Measurements from ENCODE around the gene SLC49A4. TPM values are rescaled to one million over a fixed set of nuclear protein-coding genes. Genes with fewer than 3 reads are reported as not detected.

Gene SLC49A4
- total and polyA plus RNA-seq, 2 of the 13 experiments (the other 11 are each of a cell fraction or from before 2014, with no cell fraction given), result 6.5 to 16.3 TPM

GRCh38 chr3:122912772-122913538 is 118.1 kb downstream of the SLC49A4 start:
- in situ Hi-C loops (cut with HindIII; ENCODE audit: extremely low pct_ligation_motif_present, low pct_unique_long_range_greater_than_20kb) (no loop called here), intact Hi-C loops (cut with micrococcal nuclease; ENCODE audit: unreplicated experiment) (no loop called here)
- ChIA-PET POLR2A (no interaction called here), CTCF (ENCODE audit: low intra/inter-chr PET ratio, low total read pairs) (no interaction called here)
- Histone ChIP-seq H4K20me1 (ENCODE audit: insufficient read depth, low read length) (no peaks in the 10 kb centered on the region), H3K27ac (ENCODE audit: extremely low read length, insufficient read depth, low read length) (no peak overlapping the region), H3K36me3 (replicated peaks in 1 of 2; ENCODE audit: control insufficient read depth in 1 of 2, insufficient read depth in 2 of 2, low read length in 2 of 2) (no peaks in the 10 kb centered on the region), H3K4me3 (replicated peaks in 1 of 3; ENCODE audit: insufficient read depth in 1 of 3, low read depth in 2 of 3, low read length in 3 of 3) (no peak overlapping the region), H2AFZ (ENCODE audit: low read length) (no peak overlapping the region), H3K27me3 (ENCODE audit: control insufficient read depth in 1 of 2, insufficient read depth in 2 of 2, low read length in 2 of 2) (peaks cover 7 to 19% of the 10 kb centered on the region in 2 experiments; a peak in 4 of 5 replicates), H3K4me2 (ENCODE audit: low read depth, low read length) (no peak overlapping the region), H3K4me1 (ENCODE audit: insufficient read depth, low read length) (no peaks in the 10 kb centered on the region), H3K9ac (ENCODE audit: insufficient read depth, low read depth, low read length) (no peak overlapping the region), H3K9me3 (ENCODE audit: low read length) (no peaks in the 10 kb centered on the region), H3K79me2 (ENCODE audit: insufficient read depth, low read length) (no peaks in the 10 kb centered on the region)
- no TSS peak for BruUV-seq (replicated peaks)
- DNase-seq (ENCODE audit: low spot score), result no peak
- 77% methylated on average over 22 of the region's 76 CpGs for WGBS (ENCODE audit: low lambda C conversion rate)
- ATAC-seq, result no peak
- TF ChIP-seq ZNF782 (CRISPR knock-in tag; IDR thresholded peaks at IDR 0.05; ENCODE audit: borderline replicate concordance) (no peak), PHF8 (CRISPR knock-in tag; IDR thresholded peaks at IDR 0.05) (no peak), ZNF558 (CRISPR knock-in tag; IDR thresholded peaks at IDR 0.05; ENCODE audit: borderline replicate concordance) (no peak), HNRNPK (IDR thresholded peaks at IDR 0.05; ENCODE audit: low read depth, low read length, poor library complexity, severe bottlenecking) (no peak), MAZ (IDR thresholded peaks at IDR 0.05; ENCODE audit: borderline replicate concordance, low read depth, low read length) (no peak), MAZ (CRISPR knock-in tag; IDR thresholded peaks at IDR 0.05; ENCODE audit: low read depth) (no peak), KLF6 (CRISPR knock-in tag; IDR thresholded peaks at IDR 0.05) (no peak), ZNF260 (CRISPR knock-in tag; IDR thresholded peaks at IDR 0.05; ENCODE audit: borderline replicate concordance, low read depth) (no peak), DZIP1 (CRISPR knock-in tag; IDR thresholded peaks at IDR 0.05) (no peak), ARHGAP35 (CRISPR knock-in tag; IDR thresholded peaks at IDR 0.05; ENCODE audit: borderline replicate concordance) (no peak), HOXA5 (CRISPR knock-in tag; IDR thresholded peaks at IDR 0.05) (no peak), ZBTB10 (CRISPR knock-in tag; IDR thresholded peaks at IDR 0.05; ENCODE audit: borderline replicate concordance) (no peak), ZBTB3 (CRISPR knock-in tag; IDR thresholded peaks at IDR 0.05; ENCODE audit: borderline replicate concordance, low read depth) (no peak)
- FAIRE-seq, result no peak

Data from HepG2 (cell line).